ENCODE measurements around the gene EIF3I.

Gene EIF3I

GRCh38 chr1:32198237-32199042 lies 23.8 kb upstream of the EIF3I start:
- DNase-seq, result no peak

DNA sequence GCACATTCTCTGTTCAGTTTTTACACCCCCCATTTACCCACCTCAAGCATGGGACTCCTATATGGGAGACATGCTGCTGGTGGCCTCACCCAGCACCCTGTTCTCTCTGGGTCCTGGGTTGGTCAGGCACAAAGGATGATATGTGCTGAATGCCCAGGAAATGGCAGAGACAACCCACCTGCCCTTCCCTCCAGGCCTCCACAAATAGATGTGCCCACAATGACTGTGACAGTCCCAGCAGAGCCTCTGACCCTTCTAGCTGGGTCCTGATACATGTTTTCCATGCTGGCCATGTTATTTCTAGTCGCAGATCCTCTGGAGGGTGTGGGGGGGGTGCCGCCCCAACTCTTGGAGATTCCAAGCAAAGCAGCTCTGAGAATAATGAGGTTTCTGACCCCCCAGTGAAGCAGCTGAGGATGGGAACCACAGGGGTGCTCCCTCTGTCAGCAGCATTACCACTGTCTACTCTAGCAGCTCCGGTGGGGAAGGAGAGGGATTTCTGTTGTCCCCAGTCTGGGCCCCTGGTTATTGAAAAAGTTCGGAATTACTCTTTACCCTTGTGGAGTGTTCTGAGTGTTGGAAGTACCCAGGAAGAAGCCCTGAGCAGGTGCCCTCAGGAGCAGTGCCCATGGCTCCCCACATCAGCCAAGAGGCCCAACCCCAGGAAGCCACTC lies 23.0 kb upstream of the EIF3I start:
- no peak for DNase-seq

GRCh38 chr1:32199717-32200072 lies 22.5 kb upstream of the EIF3I start:
- peak; percentile 45 for DNase-seq

GRCh38 chr1:32200226-32201010 lies 21.8 kb upstream of the EIF3I start, which contains the start of gene CCDC28B:
Gene CCDC28B (plus strand): TSS chr1:32200595. CDS start chr1:32201936, 1,341 bp downstream.
- peak; percentile 71 for DNase-seq

DNA sequence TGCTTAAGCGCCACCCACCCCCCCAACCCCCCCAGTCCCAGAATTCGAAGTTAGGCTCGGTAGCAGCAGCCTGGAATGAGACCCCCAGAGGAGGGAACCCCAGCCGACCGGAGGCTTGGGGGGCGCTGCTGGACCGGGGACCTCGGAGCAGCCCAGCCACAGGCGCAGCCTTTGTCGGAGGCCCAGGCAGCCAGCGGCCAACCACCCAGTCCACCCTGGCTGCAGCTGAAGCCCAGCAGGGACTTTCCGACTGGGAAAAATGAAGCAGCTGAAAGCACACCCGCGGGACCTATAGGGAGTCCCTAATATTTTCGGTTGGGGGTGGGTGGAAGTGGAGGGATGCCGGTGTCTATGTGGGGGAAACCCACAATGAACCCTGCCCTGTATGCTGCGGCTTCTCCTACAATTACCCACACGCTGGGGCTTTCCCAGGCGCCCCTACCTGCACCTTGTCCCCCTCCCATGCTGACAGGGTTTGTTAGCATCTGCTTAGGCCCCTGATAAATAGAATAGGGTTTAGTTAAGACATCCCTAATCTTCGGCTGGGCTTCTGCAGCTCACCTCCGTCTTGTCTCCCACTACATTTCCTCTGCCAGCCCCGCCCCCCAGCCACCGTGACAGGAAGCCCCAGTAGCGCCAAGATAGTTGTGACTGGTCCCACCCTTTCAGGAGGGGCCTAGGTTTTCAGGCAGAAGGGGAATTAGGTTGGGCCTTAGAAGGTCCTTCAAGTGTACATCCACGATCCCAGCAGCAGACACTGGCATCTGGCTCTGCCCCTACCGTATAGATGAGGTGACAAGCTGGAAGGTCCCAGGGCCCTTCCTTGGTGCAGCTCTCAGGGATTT lies 21.0 kb upstream of the EIF3I start:
- peak; percentile 28 for DNase-seq

GRCh38 chr1:32204943-32205361 lies 17.3 kb upstream of the EIF3I start:
- no peak for DNase-seq

GRCh38 chr1:32205401-32206370 lies 16.5 kb upstream of the EIF3I start, which contains the start of gene IQCC:
Gene IQCC (plus strand): TSS chr1:32205671. CDS start chr1:32205682, 11 bp downstream.
- peak; percentile 99 for DNase-seq

- no peak for DNase-seq
Measured at GRCh38 chr1:32208469-32208868, 13.7 kb upstream of the EIF3I start.

DNA sequence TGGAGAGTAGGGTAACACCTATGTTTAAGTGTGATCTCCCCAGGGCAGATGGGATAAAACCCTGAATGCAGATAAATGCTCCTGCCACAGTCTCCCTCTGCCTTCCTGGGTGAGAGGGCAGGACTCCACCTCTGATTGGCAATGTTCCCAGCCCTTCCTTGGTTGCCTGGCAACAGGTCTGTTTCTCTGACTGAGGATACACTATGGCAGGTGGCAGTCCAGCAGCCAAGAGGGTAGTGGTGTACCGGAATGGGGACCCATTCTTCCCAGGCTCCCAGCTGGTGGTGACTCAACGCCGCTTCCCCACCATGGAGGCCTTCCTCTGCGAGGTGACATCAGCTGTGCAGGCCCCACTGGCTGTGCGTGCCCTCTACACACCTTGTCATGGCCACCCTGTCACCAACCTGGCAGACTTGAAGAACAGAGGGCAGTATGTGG lies 13.3 kb upstream of the EIF3I start, which contains the start of gene DCDC2B:
TSS of gene DCDC2B (plus strand) at position 199 of the 438 bp plus-strand sequence. CDS start at position 204, 5 bp downstream.
- peak; percentile 99 for DNase-seq

DNA sequence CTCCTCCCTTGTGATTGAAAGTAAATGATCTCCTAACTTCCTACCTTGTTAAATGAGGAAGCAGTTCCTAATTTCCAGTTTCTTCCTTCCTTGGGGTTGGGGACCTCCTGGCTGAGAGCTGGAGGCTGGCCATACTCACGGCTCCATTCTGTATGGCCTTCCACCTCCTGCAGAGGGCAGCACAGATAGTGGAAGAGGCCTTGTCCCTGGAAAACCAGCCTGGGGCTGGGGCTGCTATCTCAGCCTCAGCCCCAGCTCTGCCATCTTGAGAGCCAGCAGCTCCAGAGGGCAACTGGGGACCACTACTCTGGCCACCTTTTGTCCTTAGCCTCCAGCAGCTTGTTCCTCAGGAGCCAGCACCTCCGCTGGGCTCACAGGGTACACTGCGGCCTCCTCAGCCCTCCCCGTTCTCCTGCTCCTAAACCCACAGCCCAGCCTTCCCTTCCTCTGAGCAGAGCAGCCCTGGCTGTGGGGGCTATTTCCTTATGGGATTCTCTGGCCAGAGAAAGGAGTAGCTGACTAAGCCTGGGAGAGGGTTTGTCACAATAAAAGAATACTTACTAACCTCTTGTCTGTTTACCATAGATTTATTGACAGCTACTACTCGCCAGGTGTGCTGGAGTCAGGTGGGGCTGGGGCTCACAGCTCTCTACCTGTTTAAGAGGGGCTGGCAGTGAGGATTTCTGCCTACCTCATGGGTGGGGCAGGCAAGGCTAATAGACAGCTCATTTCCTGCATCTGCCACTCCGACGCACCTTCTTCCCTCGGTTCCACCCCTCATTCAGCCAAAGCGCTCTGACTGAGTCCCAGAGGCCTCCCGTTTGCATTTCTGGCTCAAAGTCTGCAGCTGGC lies 6.4 kb upstream of the EIF3I start:
- peak; percentile 71 for DNase-seq

- no peak for DNase-seq
Measured at GRCh38 chr1:32216566-32216965, 5.6 kb upstream of the EIF3I start.

DNA sequence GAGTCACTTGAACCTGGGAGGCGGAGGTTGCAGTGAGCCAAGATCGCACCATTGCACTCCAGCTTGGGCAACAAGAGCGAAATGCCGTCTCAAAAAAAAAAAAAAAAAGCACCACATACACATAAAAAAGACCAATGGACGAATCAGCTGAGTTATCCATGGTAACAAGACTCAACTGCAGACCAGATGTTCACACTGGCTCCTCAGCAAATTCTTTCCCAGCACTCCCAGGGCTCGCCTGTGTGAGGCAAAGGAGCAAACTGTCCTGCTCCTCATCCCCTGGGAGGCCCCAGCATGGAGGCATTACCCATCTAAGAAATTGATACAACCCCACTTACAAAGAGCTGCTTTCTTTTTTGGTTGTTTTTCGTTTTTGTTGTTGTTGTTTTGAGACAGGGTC lies 3.2 kb upstream of the EIF3I start:
- DNase-seq, result no peak

GRCh38 chr1:32220746-32221580 lies 1.2 kb upstream of the EIF3I start:
- DNase-seq, result no peak

- no peak for DNase-seq
Measured at GRCh38 chr1:32221581-32221979, 627 bp upstream of the EIF3I start.

DNA sequence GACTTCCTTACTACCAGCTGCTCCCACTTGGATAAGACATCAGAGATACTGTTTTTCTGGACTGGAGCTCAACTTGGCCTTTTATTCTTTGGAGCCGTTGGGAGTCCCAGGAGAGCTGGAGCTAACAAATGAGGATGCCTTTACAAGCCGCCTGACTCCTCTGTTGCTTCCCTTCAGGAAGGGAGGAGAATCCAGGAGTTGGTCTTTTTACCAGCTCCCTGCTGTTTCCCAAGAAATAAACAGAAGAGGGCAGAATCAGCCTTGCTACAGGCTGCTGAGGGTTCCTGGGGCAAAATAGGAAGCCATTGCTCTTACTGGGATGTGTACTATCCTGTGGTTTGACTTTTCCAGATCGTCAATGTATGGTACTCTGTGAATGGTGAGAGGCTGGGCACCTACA lies 1.5 kb downstream of the EIF3I start:
- DNase-seq, result no peak

GRCh38 chr1:32224285-32224684 lies 2.1 kb downstream of the EIF3I start:
- DNase-seq, result no peak

DNA sequence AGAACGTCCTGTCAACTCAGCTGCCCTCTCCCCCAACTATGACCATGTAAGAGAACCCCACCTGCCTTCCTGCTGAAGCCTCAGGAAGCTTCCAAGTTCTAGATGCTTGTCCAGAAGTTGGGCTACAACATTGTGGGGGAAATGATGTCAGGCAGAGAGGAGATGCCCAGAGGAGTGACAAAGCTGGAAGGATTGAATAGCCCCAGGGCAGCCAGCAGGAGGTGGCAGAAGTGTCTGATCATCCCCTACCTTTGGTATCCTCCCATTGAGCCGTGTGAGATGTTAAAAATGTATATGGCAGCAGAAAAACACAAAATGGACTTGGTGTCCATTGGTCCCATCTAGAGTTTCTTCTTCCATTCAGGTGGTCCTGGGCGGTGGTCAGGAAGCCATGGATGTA lies 6.6 kb downstream of the EIF3I start:
- no peak for DNase-seq

- DNase-seq, result no peak
Measured at GRCh38 chr1:32231843-32232432, 9.7 kb downstream of the EIF3I start.

All from NCI-H774 (cell line).